Uterus (tissue), 2 donors: ENCODE results near the gene POU2F3.

Experiments used
- POLR2A ChIP-seq, 2 donors: fragments of 450-650 bp; IDR thresholded peaks; one replicate each; pipeline ENCODE4 v1.6.1; 2016; ENCODE audit warnings: antibody characterized with exemption in 2 of 2, mild to moderate bottlenecking in 1 of 2, moderate library complexity in 1 of 2
- TF ChIP-seq, protein P1 (sequence below), 4 experiments: fragments of 200-600 bp in 2 of 4; fragments of 450-650 bp in 2 of 4; sonication (generic) in 2 of 4; IDR thresholded peaks; one replicate each; pipeline ENCODE4 v1.5.1; 2016 to 2019; ENCODE audit warnings: antibody characterized with exemption in 4 of 4, mild to moderate bottlenecking in 2 of 4, moderate library complexity in 1 of 4

DNA sequence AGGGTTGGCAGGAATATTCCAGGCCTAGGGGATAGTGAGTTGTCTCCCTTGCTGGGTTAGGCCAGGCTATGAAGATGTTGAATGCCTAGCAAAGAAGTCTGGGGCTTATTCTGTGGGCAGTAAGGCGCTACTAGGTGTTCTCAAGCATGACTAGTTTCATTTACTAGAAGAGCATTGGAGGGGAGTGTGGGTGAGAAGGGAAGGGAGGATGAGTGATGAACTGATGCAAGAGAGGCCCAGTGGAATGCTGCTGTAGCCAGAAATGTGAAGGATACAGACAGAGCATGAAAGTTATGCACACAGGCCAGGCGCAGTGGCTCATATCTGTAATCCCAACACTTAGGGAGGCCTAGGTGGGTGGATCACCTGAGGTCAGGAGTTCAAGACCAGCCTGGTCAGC is 33.5 kb downstream of the POU2F3 start:
- TF ChIP-seq, protein P1, sequence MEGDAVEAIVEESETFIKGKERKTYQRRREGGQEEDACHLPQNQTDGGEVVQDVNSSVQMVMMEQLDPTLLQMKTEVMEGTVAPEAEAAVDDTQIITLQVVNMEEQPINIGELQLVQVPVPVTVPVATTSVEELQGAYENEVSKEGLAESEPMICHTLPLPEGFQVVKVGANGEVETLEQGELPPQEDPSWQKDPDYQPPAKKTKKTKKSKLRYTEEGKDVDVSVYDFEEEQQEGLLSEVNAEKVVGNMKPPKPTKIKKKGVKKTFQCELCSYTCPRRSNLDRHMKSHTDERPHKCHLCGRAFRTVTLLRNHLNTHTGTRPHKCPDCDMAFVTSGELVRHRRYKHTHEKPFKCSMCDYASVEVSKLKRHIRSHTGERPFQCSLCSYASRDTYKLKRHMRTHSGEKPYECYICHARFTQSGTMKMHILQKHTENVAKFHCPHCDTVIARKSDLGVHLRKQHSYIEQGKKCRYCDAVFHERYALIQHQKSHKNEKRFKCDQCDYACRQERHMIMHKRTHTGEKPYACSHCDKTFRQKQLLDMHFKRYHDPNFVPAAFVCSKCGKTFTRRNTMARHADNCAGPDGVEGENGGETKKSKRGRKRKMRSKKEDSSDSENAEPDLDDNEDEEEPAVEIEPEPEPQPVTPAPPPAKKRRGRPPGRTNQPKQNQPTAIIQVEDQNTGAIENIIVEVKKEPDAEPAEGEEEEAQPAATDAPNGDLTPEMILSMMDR (IDR thresholded peaks at IDR 0.05): no peak
- TF ChIP-seq POLR2A (IDR thresholded peaks at IDR 0.05): no peak
